Measurements from ENCODE around the gene ADGRD1.
A peak's percentile ranks its signal among the peaks of the same experiment; 100 is the strongest.

The ADGRD1 gene

DNA sequence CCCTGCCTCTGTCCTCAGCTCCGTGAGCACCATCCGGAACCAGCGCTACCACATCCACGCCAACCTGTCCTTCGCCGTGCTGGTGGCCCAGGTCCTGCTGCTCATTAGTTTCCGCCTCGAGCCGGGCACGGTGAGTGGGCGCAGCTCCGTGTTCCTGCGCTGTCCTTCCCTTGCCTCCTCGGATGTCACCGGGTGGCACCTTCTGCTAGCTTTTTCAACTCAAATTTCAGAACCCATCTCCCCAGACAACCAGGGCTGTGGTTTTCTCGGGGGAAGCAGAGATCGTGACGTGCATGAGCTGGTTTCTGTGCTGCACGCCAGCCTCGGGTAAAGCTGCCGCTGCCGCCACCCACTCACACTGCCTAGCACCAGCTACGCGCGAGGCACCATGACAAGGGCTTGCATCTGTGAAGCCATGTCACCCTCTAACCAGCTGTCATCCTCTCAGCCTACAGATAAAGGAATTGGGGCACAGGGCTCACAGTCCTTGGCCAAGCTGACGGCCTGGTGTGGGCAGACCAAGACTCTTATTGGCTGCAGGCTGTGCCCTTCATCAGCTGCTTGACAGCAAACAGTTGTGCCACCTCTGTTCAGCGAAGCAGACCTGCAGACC, 152.1 kb downstream of the ADGRD1 start:
- TF ChIP-seq, protein P1, sequence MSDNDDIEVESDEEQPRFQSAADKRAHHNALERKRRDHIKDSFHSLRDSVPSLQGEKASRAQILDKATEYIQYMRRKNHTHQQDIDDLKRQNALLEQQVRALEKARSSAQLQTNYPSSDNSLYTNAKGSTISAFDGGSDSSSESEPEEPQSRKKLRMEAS (IDR thresholded peaks at IDR 0.05; ENCODE audit: low read depth, low read length): no peak
- TF ChIP-seq POLR2A (IDR thresholded peaks at IDR 0.05; ENCODE audit: extremely low read depth, insufficient read length) (no peak), MYC (IDR thresholded peaks at IDR 0.05; ENCODE audit: low read depth, low read length) (no peak)
- TF ChIP-seq, protein P2, sequence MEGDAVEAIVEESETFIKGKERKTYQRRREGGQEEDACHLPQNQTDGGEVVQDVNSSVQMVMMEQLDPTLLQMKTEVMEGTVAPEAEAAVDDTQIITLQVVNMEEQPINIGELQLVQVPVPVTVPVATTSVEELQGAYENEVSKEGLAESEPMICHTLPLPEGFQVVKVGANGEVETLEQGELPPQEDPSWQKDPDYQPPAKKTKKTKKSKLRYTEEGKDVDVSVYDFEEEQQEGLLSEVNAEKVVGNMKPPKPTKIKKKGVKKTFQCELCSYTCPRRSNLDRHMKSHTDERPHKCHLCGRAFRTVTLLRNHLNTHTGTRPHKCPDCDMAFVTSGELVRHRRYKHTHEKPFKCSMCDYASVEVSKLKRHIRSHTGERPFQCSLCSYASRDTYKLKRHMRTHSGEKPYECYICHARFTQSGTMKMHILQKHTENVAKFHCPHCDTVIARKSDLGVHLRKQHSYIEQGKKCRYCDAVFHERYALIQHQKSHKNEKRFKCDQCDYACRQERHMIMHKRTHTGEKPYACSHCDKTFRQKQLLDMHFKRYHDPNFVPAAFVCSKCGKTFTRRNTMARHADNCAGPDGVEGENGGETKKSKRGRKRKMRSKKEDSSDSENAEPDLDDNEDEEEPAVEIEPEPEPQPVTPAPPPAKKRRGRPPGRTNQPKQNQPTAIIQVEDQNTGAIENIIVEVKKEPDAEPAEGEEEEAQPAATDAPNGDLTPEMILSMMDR (IDR thresholded peaks at IDR 0.05; ENCODE audit: low read depth, low read length): no peak

DNA sequence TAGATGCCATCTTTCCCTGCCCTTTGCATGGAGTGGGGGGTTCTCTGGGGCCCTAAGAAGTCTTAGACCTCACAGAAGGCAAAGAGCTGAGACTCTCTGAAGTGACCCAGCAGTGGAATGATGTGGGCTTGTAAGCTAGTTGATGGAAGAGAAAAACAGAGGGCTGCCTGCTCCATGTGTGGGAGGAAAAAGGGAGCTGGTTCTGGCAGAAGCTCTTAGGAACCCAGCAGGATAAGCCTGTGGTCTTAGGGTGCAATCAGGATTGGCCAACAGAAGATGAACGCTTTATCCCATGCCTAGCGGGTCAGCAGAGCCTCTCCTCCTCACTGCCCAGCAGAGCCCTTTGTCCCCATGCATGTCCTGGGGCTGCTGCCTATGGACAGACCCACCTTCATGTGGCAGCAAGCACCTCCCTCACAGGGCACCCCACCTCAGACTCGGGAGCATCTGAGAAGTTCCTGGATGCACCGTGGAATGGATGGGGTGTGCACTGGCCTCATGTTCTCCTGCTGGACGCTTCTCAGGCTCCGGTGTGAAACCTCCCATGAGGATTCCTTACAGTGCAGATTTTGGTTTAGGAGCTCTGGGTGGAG, 152.7 kb downstream of the ADGRD1 start:
- TF ChIP-seq, protein P1 (IDR thresholded peaks at IDR 0.05; ENCODE audit: low read depth, low read length): no peak
- no peak for TF ChIP-seq MYC (IDR thresholded peaks at IDR 0.05; ENCODE audit: low read depth, low read length)
- no peak for TF ChIP-seq POLR2A (IDR thresholded peaks at IDR 0.05; ENCODE audit: extremely low read depth, insufficient read length)
- TF ChIP-seq, protein P2 (IDR thresholded peaks at IDR 0.05; ENCODE audit: low read depth, low read length): no peak
- no peak overlapping the region for H3K4me3 ChIP-seq (ENCODE audit: low read depth, low read length)
- no peak for DNase-seq (ENCODE audit: low read depth)

More for the DNA sequence above, 152.1 kb downstream of the ADGRD1 start:
- DNase-seq (ENCODE audit: low read depth): peak; percentile 36
- H3K4me3 ChIP-seq (ENCODE audit: low read depth, low read length): no peak overlapping the region

DNA sequence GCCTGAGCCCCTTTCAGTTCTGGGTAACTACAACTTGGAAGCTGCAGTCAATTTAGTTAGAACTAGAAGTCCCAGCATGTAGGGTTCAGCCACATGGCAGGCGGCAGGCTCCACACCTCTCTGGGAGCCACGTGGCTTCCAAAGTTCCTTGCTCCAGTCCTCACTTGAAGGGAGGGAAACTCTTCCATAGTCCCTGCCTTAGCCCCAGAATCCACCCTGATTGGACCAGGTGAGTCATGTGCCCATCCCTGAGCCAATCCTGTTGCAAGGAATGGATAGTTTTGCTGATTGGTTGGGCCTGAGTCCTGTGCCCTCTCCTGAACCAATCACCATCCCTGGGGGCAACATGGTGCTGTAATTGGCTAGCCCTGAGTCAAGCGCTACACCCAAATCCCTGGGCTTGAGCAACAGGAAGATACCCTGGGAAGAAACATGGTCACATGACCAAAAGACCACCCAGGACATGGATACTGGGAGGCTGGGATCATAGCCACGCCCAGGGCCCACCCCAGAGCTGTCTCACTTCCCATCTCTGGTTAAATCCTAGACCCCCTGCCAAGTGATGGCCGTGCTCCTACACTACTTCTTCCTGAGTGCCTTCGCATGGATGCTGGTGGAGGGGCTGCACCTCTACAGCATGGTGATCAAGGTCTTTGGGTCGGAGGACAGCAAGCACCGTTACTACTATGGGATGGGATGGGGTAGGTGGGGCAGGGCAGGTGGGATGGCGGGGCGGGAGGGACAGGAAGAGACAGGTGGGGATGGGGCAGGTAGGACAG, 154.7 kb downstream of the ADGRD1 start:
- DNase-seq (ENCODE audit: low read depth): no peak
- H3K4me3 ChIP-seq (ENCODE audit: low read depth, low read length): no peak overlapping the region
- TF ChIP-seq POLR2A (IDR thresholded peaks at IDR 0.05; ENCODE audit: extremely low read depth, insufficient read length) (no peak), MYC (IDR thresholded peaks at IDR 0.05; ENCODE audit: low read depth, low read length) (no peak)
- TF ChIP-seq, protein P2 (IDR thresholded peaks at IDR 0.05; ENCODE audit: low read depth, low read length): no peak
- TF ChIP-seq, protein P1 (IDR thresholded peaks at IDR 0.05; ENCODE audit: low read depth, low read length): no peak

DNA sequence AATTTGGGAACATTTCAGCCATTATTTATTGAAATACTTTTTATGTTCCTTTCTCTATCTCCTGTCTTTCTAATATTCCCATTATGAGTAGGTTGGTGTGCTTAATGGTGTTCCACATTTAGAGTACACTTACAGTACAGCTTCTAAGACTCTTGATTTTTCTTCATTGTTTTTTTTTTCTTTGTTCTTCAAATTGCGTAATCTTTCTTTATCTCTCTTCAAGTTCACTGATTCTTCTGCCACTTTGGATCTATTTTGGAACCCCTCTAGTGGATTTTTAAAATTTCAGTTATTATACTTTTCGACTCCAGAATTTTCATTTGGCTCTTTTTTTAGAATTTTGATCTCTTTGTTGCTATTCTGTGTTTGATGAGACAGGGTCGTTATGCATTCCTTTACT, 157.7 kb downstream of the ADGRD1 start:
- H3K4me3 ChIP-seq (ENCODE audit: low read depth, low read length): no peak overlapping the region
- TF ChIP-seq, protein P2 (IDR thresholded peaks at IDR 0.05; ENCODE audit: low read depth, low read length): no peak
- TF ChIP-seq POLR2A (IDR thresholded peaks at IDR 0.05; ENCODE audit: extremely low read depth, insufficient read length) (no peak), MYC (IDR thresholded peaks at IDR 0.05; ENCODE audit: low read depth, low read length) (no peak)
- DNase-seq (ENCODE audit: low read depth): no peak

DNA sequence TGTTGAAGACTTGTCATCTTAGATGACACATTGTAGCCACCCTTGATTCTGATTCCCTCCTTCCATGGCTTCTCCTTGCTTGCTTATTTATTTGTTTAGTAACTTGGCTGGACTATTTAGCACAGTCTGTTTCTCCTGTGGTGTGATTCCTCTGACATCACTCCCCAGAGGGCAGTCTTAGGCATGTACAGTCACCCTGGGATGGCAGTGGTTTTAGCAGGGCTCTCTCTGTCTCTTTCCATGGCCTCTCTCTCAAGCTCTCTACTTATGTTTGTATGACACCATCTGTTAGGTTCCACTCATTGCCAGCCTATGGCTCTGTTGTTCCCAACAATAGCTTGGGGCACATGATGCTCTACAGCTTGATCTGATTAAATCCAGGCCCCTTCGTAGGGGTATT, 158.3 kb downstream of the ADGRD1 start:
- DNase-seq (ENCODE audit: low read depth): no peak
- no peak for TF ChIP-seq MYC (IDR thresholded peaks at IDR 0.05; ENCODE audit: low read depth, low read length)
- TF ChIP-seq, protein P2 (IDR thresholded peaks at IDR 0.05; ENCODE audit: low read depth, low read length): no peak
- no peak for TF ChIP-seq POLR2A (IDR thresholded peaks at IDR 0.05; ENCODE audit: extremely low read depth, insufficient read length)
- TF ChIP-seq, protein P1 (IDR thresholded peaks at IDR 0.05; ENCODE audit: low read depth, low read length): no peak

More for the DNA sequence above, 158.3 kb downstream of the ADGRD1 start:
- no peak overlapping the region for H3K4me3 ChIP-seq (ENCODE audit: low read depth, low read length)

All from NB4 (cell line).